Muscle of back (tissue), 11 donors: ENCODE measurements around the gene TEX19. TPM values are rescaled to one million over a fixed set of nuclear protein-coding genes. Genes with fewer than 3 reads are reported as not detected.
A peak's percentile ranks its signal among the peaks of the same experiment; 100 is the strongest.
"Not testable (repeated sequence)": the region's sequence is repeated elsewhere in the genome, so short reads cannot be mapped to it uniquely, and the experiment has no call there.

Experiments
- DNase-seq, 3 donors: peaks; one replicate each; pipeline versions ENCODE4 v3.0.0 to v3.0.0-alpha.2; 2013
- polyA plus RNA-seq, 10 donors: library from polyadenylated mRNA; unstranded; fragments of 120-200 nt; gene quantifications; one replicate each; pipeline ENCODE4 v1.2.1, GENCODE V29; 2013; ENCODE audit not compliant: insufficient read length in 10 of 10

Gene TEX19
- polyA plus RNA-seq, 10 donors, result 0.14 to 0.20 (median 0.15) TPM; not detected in 7

GRCh38 chr17:82354804-82355308 lies 4.2 kb upstream of the TEX19 start:
- DNase-seq, result no peak

- DNase-seq, result no peak
These were observed 3.1 kb upstream of the TEX19 start for GRCh38 chr17:82355770-82356427.

GRCh38 chr17:82356845-82357355 lies 2.1 kb upstream of the TEX19 start:
- peak in 1 of 3 donors; percentile 27 for DNase-seq

GRCh38 chr17:82357394-82357793 lies 1.7 kb upstream of the TEX19 start:
- DNase-seq, result no peak

- not testable (repeated sequence) for DNase-seq
These were observed 516 bp downstream of the TEX19 start for GRCh38 chr17:82359451-82360074.

GRCh38 chr17:82361885-82362633 lies 3.0 kb downstream of the TEX19 start:
- no peak for DNase-seq

GRCh38 chr17:82365606-82366295 lies 6.7 kb downstream of the TEX19 start:
- DNase-seq, result no peak

GRCh38 chr17:82366749-82367148 lies 7.7 kb downstream of the TEX19 start:
- no peak for DNase-seq

- no peak for DNase-seq
These were observed 8.9 kb downstream of the TEX19 start for GRCh38 chr17:82367724-82368524.

GRCh38 chr17:82369211-82369610 lies 10.2 kb downstream of the TEX19 start:
- no peak for DNase-seq

- peak in 1 of 3 donors; percentile 70 for DNase-seq
These were observed 11.7 kb downstream of the TEX19 start for GRCh38 chr17:82370471-82371332.

GRCh38 chr17:82371333-82372248 lies 12.5 kb downstream of the TEX19 start, which contains the start of gene UTS2R:
Gene UTS2R (plus strand): TSS chr17:82371765. CDS start chr17:82374325, 2,560 bp downstream.
- DNase-seq, result no peak

GRCh38 chr17:82372249-82373071 lies 13.4 kb downstream of the TEX19 start:
- no peak for DNase-seq

- not testable (repeated sequence) for DNase-seq
These were observed 14.0 kb downstream of the TEX19 start for GRCh38 chr17:82373072-82373452.

- DNase-seq, result no peak
These were observed 14.9 kb downstream of the TEX19 start for GRCh38 chr17:82373731-82374625.

GRCh38 chr17:82374626-82375331 lies 15.7 kb downstream of the TEX19 start:
- no peak for DNase-seq
